Gastrocnemius medialis (tissue), 4 donors: Measurements from ENCODE around the gene CCDC50.

Source experiments
- CTCF ChIP-seq, 5 experiments: fragments of 450-650 bp in 3 of 5; fragments of 200-600 bp in 2 of 5; sonication (generic) in 2 of 5; IDR thresholded peaks in 4 of 5; conservative IDR thresholded peaks in 1 of 5; 1 replicate in 4 of 5; 2 replicates in 1 of 5; pipeline ENCODE4 v1.5.1; 2016 to 2019; ENCODE audit warnings: antibody characterized with exemption in 5 of 5, mild to moderate bottlenecking in 3 of 5, moderate library complexity in 3 of 5
- POLR2A ChIP-seq, 2 donors: fragments of 450-650 bp; IDR thresholded peaks; one replicate each; pipeline ENCODE4 v1.6.1; 2017; ENCODE audit warnings: antibody characterized with exemption in 2 of 2, mild to moderate bottlenecking in 2 of 2, moderate library complexity in 2 of 2

- TF ChIP-seq POLR2A (IDR thresholded peaks at IDR 0.05), result no peak
- TF ChIP-seq CTCF (IDR thresholded peaks at IDR 0.05 in 4 of 5, conservative IDR thresholded peaks at IDR 0.05 in 1 of 5), result no peak
Measured at GRCh38 chr3:191360620-191361019, 31.4 kb downstream of the CCDC50 start.
